ENCODE data around the gene CAMKMT. TPM values are rescaled to one million over a fixed set of nuclear protein-coding genes. Genes with fewer than 3 reads are reported as not detected.
"Not testable (repeated sequence)": the region's sequence is repeated elsewhere in the genome, so short reads cannot be mapped to it uniquely, and the experiment has no call there.

The CAMKMT gene
- total RNA-seq, 1 experiment from 2014 or later = 16.7 TPM

GRCh38 chr2:44360749-44361329 is 908 bp upstream of the CAMKMT start:
- no peak for DNase-seq (ENCODE audit: low spot score)

- DNase-seq (ENCODE audit: low spot score) = peak; percentile 37
Measured at GRCh38 chr2:44362207-44363015, 664 bp downstream of the CAMKMT start.

- no peak for DNase-seq (ENCODE audit: low spot score)
Measured at GRCh38 chr2:44364604-44365003, 2.9 kb downstream of the CAMKMT start.

- DNase-seq (ENCODE audit: low spot score) = no peak
Measured at GRCh38 chr2:44367591-44367990, 5.8 kb downstream of the CAMKMT start.

- no peak for DNase-seq (ENCODE audit: low spot score)
Measured at GRCh38 chr2:44369392-44369791, 7.6 kb downstream of the CAMKMT start.

- DNase-seq (ENCODE audit: low spot score) = no peak
Measured at GRCh38 chr2:44371445-44371844, 9.7 kb downstream of the CAMKMT start.

DNA sequence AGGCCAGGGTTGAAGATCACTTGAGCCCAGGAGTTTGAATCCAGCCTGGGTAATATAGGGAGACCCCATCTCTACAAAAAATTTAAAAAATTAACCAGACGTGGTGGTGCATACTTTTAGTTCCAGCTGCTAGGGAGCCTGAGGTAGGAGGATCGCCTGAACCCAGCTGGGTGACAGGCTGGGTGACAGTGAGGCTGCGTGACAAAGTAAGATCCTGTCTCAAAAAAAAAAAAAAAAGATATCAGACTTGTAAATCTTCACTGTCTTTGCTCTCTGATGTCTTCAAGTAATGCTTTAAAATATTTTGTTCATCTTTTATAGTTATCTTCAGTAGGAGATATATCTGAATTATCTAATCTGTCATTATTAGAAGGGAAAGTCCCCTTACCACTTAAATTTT is 10.5 kb downstream of the CAMKMT start:
- DNase-seq (ENCODE audit: low spot score) = no peak

- DNase-seq (ENCODE audit: low spot score) = no peak
Measured at GRCh38 chr2:44377486-44377885, 15.7 kb downstream of the CAMKMT start.

DNA sequence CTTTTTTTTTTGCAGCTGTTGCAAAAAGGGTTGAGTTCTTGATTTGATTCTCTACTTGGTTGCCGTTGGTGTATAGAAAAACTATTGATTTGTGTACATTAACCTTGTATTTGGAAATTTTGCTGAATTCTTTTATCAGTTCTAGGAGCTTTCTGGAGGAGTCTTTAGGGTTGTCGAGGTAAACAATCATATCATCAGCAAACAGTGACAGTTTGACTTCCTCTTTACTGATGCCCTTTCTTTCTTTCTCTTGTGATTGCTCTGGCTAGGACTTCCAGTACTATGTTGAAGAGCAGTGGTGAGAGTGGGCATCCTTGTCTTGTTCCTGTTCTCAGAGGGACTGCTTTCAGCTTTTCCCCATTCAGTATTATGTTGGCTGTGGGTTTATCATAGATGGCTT is 23.5 kb downstream of the CAMKMT start:
- DNase-seq (ENCODE audit: low spot score) = not testable (repeated sequence)

GRCh38 chr2:44388877-44389276 is 27.1 kb downstream of the CAMKMT start:
- DNase-seq (ENCODE audit: low spot score) = no peak

DNA sequence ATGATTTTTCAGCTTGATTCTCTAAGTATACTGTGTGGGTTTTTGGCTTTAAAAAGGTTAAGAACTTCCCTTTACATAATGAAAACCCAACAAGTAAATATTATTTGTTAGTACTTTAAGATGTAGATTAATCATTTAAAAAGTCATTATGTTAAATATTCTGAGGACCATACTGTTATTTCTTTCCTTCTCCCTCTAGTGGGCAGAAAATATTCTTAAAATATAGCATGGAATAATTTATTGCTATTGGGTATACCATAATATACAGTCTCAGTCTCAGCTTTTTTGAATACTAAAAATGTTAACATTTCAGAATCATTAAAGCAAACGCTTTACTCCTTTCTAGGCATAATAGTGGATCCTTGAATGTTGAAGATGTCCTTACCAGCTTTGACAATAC is 28.1 kb downstream of the CAMKMT start:
- DNase-seq (ENCODE audit: low spot score) = no peak

DNA sequence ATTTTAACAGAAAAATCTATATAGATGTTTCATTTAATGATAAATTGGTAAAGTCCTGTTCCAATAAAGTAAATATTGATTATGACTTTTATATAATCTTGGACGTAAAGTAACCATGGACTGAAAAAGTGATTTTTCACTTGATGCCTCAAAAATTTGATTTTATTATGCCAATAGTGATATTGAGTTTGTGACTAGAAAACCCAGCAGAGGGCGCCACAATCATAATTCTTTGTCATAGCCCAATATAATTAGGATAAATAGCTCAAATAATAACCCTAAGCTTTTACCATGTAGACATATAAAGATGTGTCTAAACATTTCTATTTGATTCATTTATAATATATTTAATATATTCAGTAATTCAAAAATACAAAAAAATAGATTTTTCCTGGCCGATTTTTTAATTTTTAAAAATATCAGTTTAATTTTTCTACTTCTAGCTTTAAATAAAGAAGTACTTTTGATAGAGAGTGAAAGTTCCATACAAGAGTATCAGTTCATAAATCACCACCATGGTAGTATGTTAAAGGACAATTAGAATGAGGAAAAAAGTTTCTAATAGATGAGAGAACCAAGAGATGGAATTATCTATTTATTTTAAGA is 30.7 kb downstream of the CAMKMT start:
- DNase-seq (ENCODE audit: low spot score) = peak; percentile 49

- no peak for DNase-seq (ENCODE audit: low spot score)
Measured at GRCh38 chr2:44397447-44398175, 35.9 kb downstream of the CAMKMT start.

DNA sequence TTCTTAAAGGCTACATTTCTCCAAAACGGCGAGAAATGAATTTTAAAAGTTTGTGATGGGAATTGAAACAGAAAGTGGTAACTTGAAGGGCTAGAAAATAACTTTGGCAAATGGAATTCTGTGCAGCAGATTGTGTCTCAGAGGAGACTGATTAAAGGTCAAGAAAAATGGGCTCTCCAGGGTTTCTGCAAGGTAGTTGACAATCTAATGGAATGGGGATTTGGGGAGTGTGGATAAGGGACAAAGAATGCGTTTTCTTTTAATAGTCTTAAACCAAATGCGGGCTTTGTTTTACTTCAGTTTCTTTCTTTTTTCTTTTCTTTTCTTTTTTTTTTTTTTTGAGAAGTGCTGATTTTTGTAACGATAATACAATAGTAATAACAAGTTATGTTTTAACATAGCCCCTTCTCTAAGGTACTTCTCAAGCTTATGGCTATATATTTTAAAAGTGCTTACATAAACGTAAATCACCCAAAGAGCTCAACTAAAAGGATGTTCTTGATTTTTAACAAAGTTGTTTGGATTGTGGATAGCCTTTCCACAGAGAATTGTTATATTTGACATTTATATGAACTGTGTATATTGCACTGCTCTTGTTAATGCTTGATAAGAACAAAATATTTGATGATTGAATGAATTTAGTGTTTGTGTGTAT is 36.6 kb downstream of the CAMKMT start:
- DNase-seq (ENCODE audit: low spot score) = no peak

DNA sequence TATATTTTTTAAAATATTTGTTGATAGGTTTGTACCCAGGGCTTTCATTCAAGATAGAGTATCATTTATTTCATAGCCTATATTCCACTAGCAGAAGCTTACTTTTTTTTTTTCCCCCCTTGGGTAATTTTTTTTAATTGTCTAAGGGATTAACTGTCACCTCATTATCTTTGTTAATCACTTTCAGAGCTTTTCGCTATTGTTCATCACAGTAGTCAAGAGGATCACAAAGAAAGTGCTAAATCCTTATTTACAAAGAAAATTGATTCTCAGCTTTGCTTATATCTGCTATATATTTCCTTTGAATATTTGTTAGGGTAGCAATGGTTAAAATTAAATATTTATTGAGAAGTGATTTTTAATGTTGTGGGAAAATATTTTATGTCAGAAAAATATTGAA is 59.0 kb downstream of the CAMKMT start:
- DNase-seq (ENCODE audit: low spot score) = no peak

DNA sequence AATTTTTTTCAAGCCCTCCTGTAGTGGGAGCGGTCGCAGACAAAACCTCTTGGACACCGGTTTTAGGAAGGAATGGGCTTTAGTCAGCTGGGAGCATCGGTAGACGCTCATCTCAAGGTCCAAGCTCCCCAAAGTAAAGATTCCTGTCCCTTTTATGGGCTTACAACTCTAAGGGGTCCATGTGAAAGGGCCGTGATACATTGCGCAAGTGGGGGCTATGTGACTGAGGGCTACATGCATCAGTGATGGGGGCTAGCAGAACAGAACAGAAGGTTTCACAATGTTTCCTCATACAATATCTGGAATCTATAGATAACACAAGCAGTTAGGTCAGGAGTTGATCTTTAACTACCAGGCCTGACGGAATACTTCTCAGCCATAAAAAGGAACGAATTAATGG is 62.5 kb downstream of the CAMKMT start:
- DNase-seq (ENCODE audit: low spot score) = no peak

DNA sequence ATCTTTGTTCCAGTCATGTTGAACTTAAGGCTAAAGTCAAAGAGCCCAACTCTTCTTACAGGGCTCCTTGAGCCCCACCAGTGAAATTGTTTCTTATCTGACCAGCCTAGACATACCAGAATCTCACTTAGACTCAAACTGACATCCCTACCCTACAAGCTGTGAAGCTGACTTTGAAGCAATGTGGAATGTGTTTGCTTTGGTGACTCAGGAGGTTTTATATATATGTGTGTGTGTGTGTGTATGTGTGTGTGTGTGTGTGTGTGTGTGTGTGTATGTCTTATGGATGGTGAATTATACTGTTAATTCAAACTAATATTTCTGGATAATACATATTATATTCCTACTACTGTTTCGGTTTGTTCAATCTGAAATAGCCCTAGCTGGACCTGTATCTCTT is 67.3 kb downstream of the CAMKMT start:
- no peak for DNase-seq (ENCODE audit: low spot score)

GRCh38 chr2:44430342-44430741 is 68.6 kb downstream of the CAMKMT start:
- no peak for DNase-seq (ENCODE audit: low spot score)

DNA sequence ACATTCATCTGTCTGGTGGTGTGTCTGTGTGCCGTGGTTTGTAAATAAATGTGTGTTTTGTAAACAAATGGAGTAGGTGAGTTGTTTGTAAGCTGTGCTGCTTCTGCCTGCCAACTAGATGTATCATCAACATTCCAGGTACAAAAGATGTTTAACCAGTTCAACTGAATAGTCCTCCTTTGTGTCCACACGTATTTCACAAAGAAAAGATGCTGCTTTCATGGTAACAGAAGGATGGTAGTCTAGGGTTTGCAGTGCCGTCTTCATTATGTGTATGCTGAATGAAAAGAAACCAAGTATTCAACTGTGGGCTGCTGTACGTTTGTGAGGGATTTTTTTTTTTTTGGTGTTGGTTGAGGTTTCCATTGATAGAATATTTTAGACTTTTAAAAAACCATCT is 72.1 kb downstream of the CAMKMT start:
- DNase-seq (ENCODE audit: low spot score) = no peak

- DNase-seq (ENCODE audit: low spot score) = no peak
Measured at GRCh38 chr2:44441200-44441599, 79.5 kb downstream of the CAMKMT start.

DNA sequence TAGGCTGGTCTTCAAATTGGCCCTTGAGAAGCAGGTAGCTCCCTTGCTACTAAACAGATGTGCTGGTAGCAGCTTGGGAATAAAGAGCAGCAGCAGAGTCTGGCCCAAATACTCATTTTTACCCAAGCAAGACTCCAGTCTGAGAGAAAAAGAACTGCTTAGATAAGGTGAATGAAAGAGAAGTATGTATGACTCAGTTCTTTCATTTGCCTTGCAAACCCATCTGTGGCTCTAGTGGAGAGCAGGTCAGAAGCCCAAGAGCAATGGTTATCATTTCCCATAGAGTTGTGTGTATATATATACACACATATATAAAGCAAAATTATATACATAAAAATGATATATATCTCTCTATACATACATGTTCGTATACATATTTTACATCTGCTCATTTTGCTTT is 80.3 kb downstream of the CAMKMT start:
- no peak for DNase-seq (ENCODE audit: low spot score)

- no peak for DNase-seq (ENCODE audit: low spot score)
Measured at GRCh38 chr2:44443517-44443916, 81.8 kb downstream of the CAMKMT start.
